ENCODE results near the gene CGGBP1.
"Not testable (repeated sequence)": the region's sequence is repeated elsewhere in the genome, so short reads cannot be mapped to it uniquely, and the experiment has no call there.

The CGGBP1 gene

GRCh38 chr3:88034491-88035275 lies 24.1 kb downstream of the CGGBP1 start:
- Histone ChIP-seq H3K4me3 (ENCODE audit: extremely low read depth, insufficient read depth, low read length, poor library complexity, severe bottlenecking) (no peak overlapping the region), H3K27ac (ENCODE audit: low read depth, low read length, severe bottlenecking) (no peak overlapping the region), H3K4me1 (ENCODE audit: control insufficient read depth, insufficient read depth, low read length, poor library complexity, severe bottlenecking) (no peaks in the 10 kb centered on the region), H3K9me3 (ENCODE audit: control insufficient read depth, low read length) (peaks cover 1% of the 10 kb centered on the region), H3K36me3 (ENCODE audit: control insufficient read depth, insufficient read depth, low read length) (no peaks in the 10 kb centered on the region)
- WGBS, 2 experiments (ENCODE audit: insufficient coverage in 2 of 2), result 73 to 97% methylated on average over 5 to 6 of the region's 8 CpGs

GRCh38 chr3:88033808-88034207 lies 25.0 kb downstream of the CGGBP1 start:
- H3K27ac ChIP-seq (ENCODE audit: low read depth, low read length, severe bottlenecking), result no peak overlapping the region
- 100% methylated on average over 1 of the region's 2 CpGs; no CpG with 5 or more reads in 1 of the 2 experiments for WGBS, 2 experiments (ENCODE audit: insufficient coverage in 2 of 2)
- no peaks in the 10 kb centered on the region for H3K4me1 ChIP-seq (ENCODE audit: control insufficient read depth, insufficient read depth, low read length, poor library complexity, severe bottlenecking)
- H3K9me3 ChIP-seq (ENCODE audit: control insufficient read depth, low read length), result no peaks in the 10 kb centered on the region
- H3K36me3 ChIP-seq (ENCODE audit: control insufficient read depth, insufficient read depth, low read length), result no peaks in the 10 kb centered on the region
- H3K4me3 ChIP-seq (ENCODE audit: extremely low read depth, insufficient read depth, low read length, poor library complexity, severe bottlenecking), result no peak overlapping the region

- Histone ChIP-seq H3K27ac (ENCODE audit: low read depth, low read length, severe bottlenecking) (no peak overlapping the region), H3K36me3 (ENCODE audit: control insufficient read depth, insufficient read depth, low read length) (no peaks in the 10 kb centered on the region), H3K9me3 (ENCODE audit: control insufficient read depth, low read length) (no peaks in the 10 kb centered on the region), H3K4me1 (ENCODE audit: control insufficient read depth, insufficient read depth, low read length, poor library complexity, severe bottlenecking) (no peaks in the 10 kb centered on the region), H3K4me3 (ENCODE audit: extremely low read depth, insufficient read depth, low read length, poor library complexity, severe bottlenecking) (no peak overlapping the region)
- no CpG with 5 or more reads among the region's 2 CpGs for WGBS, 2 experiments (ENCODE audit: insufficient coverage in 2 of 2)
Observed at GRCh38 chr3:88033079-88033478, 25.7 kb downstream of the CGGBP1 start.

DNA sequence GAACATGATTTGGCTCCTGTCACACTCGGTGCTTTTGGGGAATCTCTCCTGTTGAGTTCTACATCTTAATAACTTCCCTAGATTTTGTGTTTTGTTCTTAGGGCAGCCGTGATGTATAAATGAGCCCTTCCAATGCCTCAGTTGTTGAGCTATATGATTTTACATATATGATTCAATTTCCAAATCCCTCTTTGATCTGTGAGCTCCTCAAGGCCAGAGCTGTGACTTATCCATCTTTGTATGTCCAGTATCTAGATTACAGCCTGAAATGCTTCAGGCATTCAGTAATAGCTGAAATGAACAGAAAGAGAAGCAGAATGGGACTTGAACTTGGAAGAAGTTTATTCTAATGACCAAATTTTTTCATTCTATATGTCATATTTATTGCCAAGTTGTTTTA lies 26.6 kb downstream of the CGGBP1 start:
- no peaks in the 10 kb centered on the region for H3K9me3 ChIP-seq (ENCODE audit: control insufficient read depth, low read length)
- H3K4me1 ChIP-seq (ENCODE audit: control insufficient read depth, insufficient read depth, low read length, poor library complexity, severe bottlenecking), result no peaks in the 10 kb centered on the region
- H3K36me3 ChIP-seq (ENCODE audit: control insufficient read depth, insufficient read depth, low read length), result no peaks in the 10 kb centered on the region
- H3K27ac ChIP-seq (ENCODE audit: low read depth, low read length, severe bottlenecking), result no peak overlapping the region
- no peak overlapping the region for H3K4me3 ChIP-seq (ENCODE audit: extremely low read depth, insufficient read depth, low read length, poor library complexity, severe bottlenecking)
- 80% methylated on average over 1 of the region's 2 CpGs; no CpG with 5 or more reads in 1 of the 2 experiments for WGBS, 2 experiments (ENCODE audit: insufficient coverage in 2 of 2)

- Histone ChIP-seq H3K36me3 (ENCODE audit: control insufficient read depth, insufficient read depth, low read length) (no peaks in the 10 kb centered on the region), H3K4me3 (ENCODE audit: extremely low read depth, insufficient read depth, low read length, poor library complexity, severe bottlenecking) (no peak overlapping the region)
Observed at GRCh38 chr3:88031642-88032077, 27.1 kb downstream of the CGGBP1 start.

GRCh38 chr3:88030210-88030609 lies 28.6 kb downstream of the CGGBP1 start:
- no CpG with 5 or more reads among the region's 3 CpGs for WGBS, 2 experiments (ENCODE audit: insufficient coverage in 2 of 2)
- no peak overlapping the region for H3K27ac ChIP-seq (ENCODE audit: low read depth, low read length, severe bottlenecking)
- H3K4me3 ChIP-seq (ENCODE audit: extremely low read depth, insufficient read depth, low read length, poor library complexity, severe bottlenecking), result no peak overlapping the region
- no peaks in the 10 kb centered on the region for H3K9me3 ChIP-seq (ENCODE audit: control insufficient read depth, low read length)
- no peaks in the 10 kb centered on the region for H3K4me1 ChIP-seq (ENCODE audit: control insufficient read depth, insufficient read depth, low read length, poor library complexity, severe bottlenecking)
- H3K36me3 ChIP-seq (ENCODE audit: control insufficient read depth, insufficient read depth, low read length), result no peaks in the 10 kb centered on the region

More at GRCh38 chr3:88031642-88032077, 27.1 kb downstream of the CGGBP1 start:
- no peak overlapping the region for H3K27ac ChIP-seq (ENCODE audit: low read depth, low read length, severe bottlenecking)
- WGBS, 2 experiments (ENCODE audit: insufficient coverage in 2 of 2), result 88 to 100% methylated on average over 1 of the region's 1 CpG
- no peaks in the 10 kb centered on the region for H3K4me1 ChIP-seq (ENCODE audit: control insufficient read depth, insufficient read depth, low read length, poor library complexity, severe bottlenecking)
- no peaks in the 10 kb centered on the region for H3K9me3 ChIP-seq (ENCODE audit: control insufficient read depth, low read length)

GRCh38 chr3:88028876-88029275 lies 29.9 kb downstream of the CGGBP1 start:
- no CpG with 5 or more reads among the region's 2 CpGs for WGBS, 2 experiments (ENCODE audit: insufficient coverage in 2 of 2)
- Histone ChIP-seq H3K27ac (ENCODE audit: low read depth, low read length, severe bottlenecking) (no peak overlapping the region), H3K36me3 (ENCODE audit: control insufficient read depth, insufficient read depth, low read length) (no peaks in the 10 kb centered on the region), H3K9me3 (ENCODE audit: control insufficient read depth, low read length) (no peaks in the 10 kb centered on the region), H3K4me1 (ENCODE audit: control insufficient read depth, insufficient read depth, low read length, poor library complexity, severe bottlenecking) (no peaks in the 10 kb centered on the region), H3K4me3 (ENCODE audit: extremely low read depth, insufficient read depth, low read length, poor library complexity, severe bottlenecking) (no peak overlapping the region)

GRCh38 chr3:88025001-88025552 lies 33.7 kb downstream of the CGGBP1 start:
- WGBS, 2 experiments (ENCODE audit: insufficient coverage in 2 of 2), result 70 to 87% methylated on average over 3 of the region's 4 CpGs
- Histone ChIP-seq H3K4me1 (ENCODE audit: control insufficient read depth, insufficient read depth, low read length, poor library complexity, severe bottlenecking) (no peaks in the 10 kb centered on the region), H3K4me3 (ENCODE audit: extremely low read depth, insufficient read depth, low read length, poor library complexity, severe bottlenecking) (no peak overlapping the region)

DNA sequence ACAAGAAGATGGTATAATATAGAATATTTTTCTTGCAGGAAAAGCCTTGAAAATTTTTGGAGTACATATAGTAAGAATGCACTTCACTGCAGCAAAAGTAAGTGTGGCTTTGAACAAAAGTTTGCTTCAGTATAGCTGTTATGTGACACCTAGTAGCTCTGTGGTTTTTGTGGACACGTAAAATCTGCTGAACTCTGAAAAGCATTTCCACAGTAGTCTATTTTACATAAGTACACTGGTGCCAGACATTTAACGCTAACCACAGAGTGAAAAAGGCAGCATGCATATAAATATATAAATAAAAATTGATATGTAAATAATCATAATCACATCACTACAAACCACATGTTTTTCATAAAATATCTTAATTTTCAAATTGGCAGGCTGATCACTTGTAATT lies 39.8 kb downstream of the CGGBP1 start:
- Histone ChIP-seq H3K4me3 (ENCODE audit: extremely low read depth, insufficient read depth, low read length, poor library complexity, severe bottlenecking) (no peak overlapping the region), H3K4me1 (ENCODE audit: control insufficient read depth, insufficient read depth, low read length, poor library complexity, severe bottlenecking) (no peaks in the 10 kb centered on the region), H3K27ac (ENCODE audit: low read depth, low read length, severe bottlenecking) (no peak overlapping the region), H3K36me3 (ENCODE audit: control insufficient read depth, insufficient read depth, low read length) (no peaks in the 10 kb centered on the region), H3K9me3 (ENCODE audit: control insufficient read depth, low read length) (no peaks in the 10 kb centered on the region)
- no CpG with 5 or more reads among the region's 2 CpGs for WGBS, 2 experiments (ENCODE audit: insufficient coverage in 2 of 2)

More at GRCh38 chr3:88025001-88025552, 33.7 kb downstream of the CGGBP1 start:
- no peaks in the 10 kb centered on the region for H3K36me3 ChIP-seq (ENCODE audit: control insufficient read depth, insufficient read depth, low read length)
- H3K27ac ChIP-seq (ENCODE audit: low read depth, low read length, severe bottlenecking), result no peak overlapping the region
- no peaks in the 10 kb centered on the region for H3K9me3 ChIP-seq (ENCODE audit: control insufficient read depth, low read length)

- H3K4me1 ChIP-seq (ENCODE audit: control insufficient read depth, insufficient read depth, low read length, poor library complexity, severe bottlenecking); H3K9me3 ChIP-seq (ENCODE audit: control insufficient read depth, low read length); H3K4me3 ChIP-seq (ENCODE audit: extremely low read depth, insufficient read depth, low read length, poor library complexity, severe bottlenecking); H3K36me3 ChIP-seq (ENCODE audit: control insufficient read depth, insufficient read depth, low read length); H3K27ac ChIP-seq (ENCODE audit: low read depth, low read length, severe bottlenecking): not testable (repeated sequence)
- 95 to 98% methylated on average over 17 to 22 of the region's 35 CpGs for WGBS, 2 experiments (ENCODE audit: insufficient coverage in 2 of 2)
Observed at GRCh38 chr3:88015656-88016055, 43.1 kb downstream of the CGGBP1 start.

GRCh38 chr3:88013592-88013991 lies 45.2 kb downstream of the CGGBP1 start:
- no peaks in the 10 kb centered on the region for H3K4me1 ChIP-seq (ENCODE audit: control insufficient read depth, insufficient read depth, low read length, poor library complexity, severe bottlenecking)
- H3K9me3 ChIP-seq (ENCODE audit: control insufficient read depth, low read length), result no peaks in the 10 kb centered on the region
- no peak overlapping the region for H3K4me3 ChIP-seq (ENCODE audit: extremely low read depth, insufficient read depth, low read length, poor library complexity, severe bottlenecking)
- WGBS, 2 experiments (ENCODE audit: insufficient coverage in 2 of 2), result 88 to 100% methylated on average over 1 of the region's 2 CpGs
- no peaks in the 10 kb centered on the region for H3K36me3 ChIP-seq (ENCODE audit: control insufficient read depth, insufficient read depth, low read length)
- no peak overlapping the region for H3K27ac ChIP-seq (ENCODE audit: low read depth, low read length, severe bottlenecking)

Data from mesodermal cell (in vitro differentiated cells).